T-helper 2 cell treated with Interferon-gamma antibody and Interleukin-4, amounts not matched to agents 100 ng/mL and 5 ng/mL, for 36 hours (primary cell): ENCODE data around the gene GEMIN7. TPM values are rescaled to one million over a fixed set of nuclear protein-coding genes. Genes with fewer than 3 reads are reported as not detected.
"Not testable (repeated sequence)": the region's sequence is repeated elsewhere in the genome, so short reads cannot be mapped to it uniquely, and the experiment has no call there.

Experiments
- intact Hi-C: fragments of 100-400 bp; cut with micrococcal nuclease; formaldehyde crosslinking; loops from one replicate; pipeline ENCODE4 v1.15.1; 2023
- total RNA-seq: library from RNA; stranded (reverse); gene quantifications from 2 replicates; pipeline ENCODE4 v1.2.3, GENCODE V29; 2022

GEMIN7 gene
- total RNA-seq, 1 donor from 2014 or later, result 29.8 TPM

- intact Hi-C loops, result no loop called here
Measured at GRCh38 chr19:45101806-45102205, 22.7 kb downstream of the GEMIN7 start.

GRCh38 chr19:45102481-45102880 is 23.4 kb downstream of the GEMIN7 start:
- intact Hi-C loops, result no loop called here

- intact Hi-C loops, result no loop called here
Measured at GRCh38 chr19:45103156-45103507, 24.1 kb downstream of the GEMIN7 start.

GRCh38 chr19:45103508-45104319 is 24.7 kb downstream of the GEMIN7 start:
- intact Hi-C loops, result no loop called here

- intact Hi-C loops, result no loop called here
Measured at GRCh38 chr19:45104658-45105349, 25.7 kb downstream of the GEMIN7 start.

- intact Hi-C loops, result not testable (repeated sequence)
Measured at GRCh38 chr19:45106363-45106762, 27.3 kb downstream of the GEMIN7 start.

- intact Hi-C loops, result no loop called here
Measured at GRCh38 chr19:45107621-45108150, 28.6 kb downstream of the GEMIN7 start.

- intact Hi-C loops, result no loop called here
Measured at GRCh38 chr19:45110851-45111266, 31.8 kb downstream of the GEMIN7 start.

- intact Hi-C loops, result no loop called here
Measured at GRCh38 chr19:45112111-45112827, 33.2 kb downstream of the GEMIN7 start.

GRCh38 chr19:45113628-45114027 is 34.6 kb downstream of the GEMIN7 start:
- intact Hi-C loops, result no loop called here

GRCh38 chr19:45114116-45114515 is 35.1 kb downstream of the GEMIN7 start:
- intact Hi-C loops, result no loop called here

GRCh38 chr19:45115809-45116615 is 37.0 kb downstream of the GEMIN7 start:
- intact Hi-C loops, result no loop called here

GRCh38 chr19:45117167-45117594 is 38.1 kb downstream of the GEMIN7 start:
- intact Hi-C loops, result no loop called here

GRCh38 chr19:45117671-45118070 is 38.6 kb downstream of the GEMIN7 start:
- intact Hi-C loops, result no loop called here

GRCh38 chr19:45118106-45118505 is 39.0 kb downstream of the GEMIN7 start:
- intact Hi-C loops, result no loop called here

GRCh38 chr19:45118591-45119355 is 39.7 kb downstream of the GEMIN7 start:
- intact Hi-C loops, result not testable (repeated sequence)

GRCh38 chr19:45119582-45119981 is 40.5 kb downstream of the GEMIN7 start:
- intact Hi-C loops, result no loop called here

- intact Hi-C loops, result no loop called here
Measured at GRCh38 chr19:45121827-45122345, 42.8 kb downstream of the GEMIN7 start.

- intact Hi-C loops, result no loop called here
Measured at GRCh38 chr19:45122832-45123231, 43.8 kb downstream of the GEMIN7 start.

GRCh38 chr19:45123440-45123850 is 44.4 kb downstream of the GEMIN7 start:
- intact Hi-C loops, result no loop called here
